ENCODE data around the gene ENOX1. TPM values are rescaled to one million over a fixed set of nuclear protein-coding genes. Genes with fewer than 3 reads are reported as not detected.
"Not testable (repeated sequence)": the region's sequence is repeated elsewhere in the genome, so short reads cannot be mapped to it uniquely, and the experiment has no call there.

ENOX1 gene
- total RNA-seq: 10 to 100 TPM; 11.0 to 11.5 TPM
- 14.2 TPM for polyA plus RNA-seq (ENCODE audit: insufficient read depth, low read depth, low replicate concordance)
- long read RNA-seq, donor 1: 0 reads
- long read RNA-seq, donor 2: 0 reads

- TF ChIP-seq CTCF (IDR thresholded peaks at IDR 0.05) (no peak), POLR2A (IDR thresholded peaks at IDR 0.05) (no peak)
- 0 to 1% methylated on average over 63 to 75 of the region's 93 CpGs for WGBS, 2 donors
- peak; percentile 84 for DNase-seq
- Histone ChIP-seq H3K36me3 (ENCODE audit: low read depth, missing control alignments) (no peaks in the 10 kb centered on the region), H3K27ac (peak within 1 kb of the TSS; percentile 36 to 69), H3K27me3 (no peaks in the 10 kb centered on the region), H3K4me3 (peak within 1 kb of the TSS; percentile 57 to 70), H3K4me1 (no peaks in the 10 kb centered on the region), H3K9me3 (no peaks in the 10 kb centered on the region)
- intact Hi-C loops (cut with DNase I; ENCODE audit: low total_unique reads): no loop called here
Measured at GRCh38 chr13:43786766-43787517, at the start of gene ENOX1. Gene ENOX1 (minus strand): TSS chr13:43786972.

GRCh38 chr13:43835701-43836100 lies 48.9 kb upstream of the ENOX1 start:
- Histone ChIP-seq H3K4me1 (no peaks in the 10 kb centered on the region), H3K9me3 (no peaks in the 10 kb centered on the region), H3K27me3 (no peaks in the 10 kb centered on the region), H3K27ac (no peak overlapping the region), H3K36me3 (ENCODE audit: low read depth, missing control alignments) (no peaks in the 10 kb centered on the region), H3K4me3 (no peak overlapping the region)
- TF ChIP-seq CTCF (IDR thresholded peaks at IDR 0.05) (no peak), POLR2A (IDR thresholded peaks at IDR 0.05) (no peak)
- no peak for DNase-seq
- intact Hi-C loops (cut with DNase I; ENCODE audit: low total_unique reads): no loop called here
- WGBS, 2 donors: 85 to 86% methylated on average over 2 of the region's 2 CpGs

GRCh38 chr13:43831088-43831487 lies 44.3 kb upstream of the ENOX1 start:
- H3K4me1 ChIP-seq: no peaks in the 10 kb centered on the region
- WGBS, 2 donors: 58 to 78% methylated on average over 2 of the region's 2 CpGs
- no peaks in the 10 kb centered on the region for H3K9me3 ChIP-seq
- TF ChIP-seq POLR2A (IDR thresholded peaks at IDR 0.05) (no peak), CTCF (IDR thresholded peaks at IDR 0.05) (no peak)
- no peak for DNase-seq
- H3K4me3 ChIP-seq: no peak overlapping the region
- no peak overlapping the region for H3K27ac ChIP-seq
- no peaks in the 10 kb centered on the region for H3K36me3 ChIP-seq (ENCODE audit: low read depth, missing control alignments)
- intact Hi-C loops (cut with DNase I; ENCODE audit: low total_unique reads): no loop called here
- H3K27me3 ChIP-seq: no peaks in the 10 kb centered on the region

- TF ChIP-seq CTCF (IDR thresholded peaks at IDR 0.05) (no peak), POLR2A (IDR thresholded peaks at IDR 0.05) (no peak)
- 26 to 42% methylated on average over 5 of the region's 5 CpGs for WGBS, 2 donors
- Histone ChIP-seq H3K27ac (no peak overlapping the region), H3K9me3 (no peaks in the 10 kb centered on the region), H3K4me1 (no peaks in the 10 kb centered on the region), H3K36me3 (ENCODE audit: low read depth, missing control alignments) (no peaks in the 10 kb centered on the region), H3K4me3 (no peak overlapping the region), H3K27me3 (no peaks in the 10 kb centered on the region)
- intact Hi-C loops (cut with DNase I; ENCODE audit: low total_unique reads): no loop called here
- DNase-seq: no peak
Measured at GRCh38 chr13:43830497-43830881, 43.7 kb upstream of the ENOX1 start.

- 89 to 96% methylated on average over 1 of the region's 1 CpG for WGBS, 2 donors
- H3K9me3 ChIP-seq; H3K27me3 ChIP-seq; H3K4me1 ChIP-seq; intact Hi-C loops (cut with DNase I; ENCODE audit: low total_unique reads); DNase-seq; H3K4me3 ChIP-seq; H3K27ac ChIP-seq; H3K36me3 ChIP-seq (ENCODE audit: low read depth, missing control alignments): not testable (repeated sequence)
Measured at GRCh38 chr13:43824656-43825055, 37.9 kb upstream of the ENOX1 start.

Measured in testis (tissue), 5 donors.